Muscle of arm (tissue), 12 donors: ENCODE measurements around the gene CAPNS1. TPM values are rescaled to one million over a fixed set of nuclear protein-coding genes. Genes with fewer than 3 reads are reported as not detected.

Experiments
- polyA plus RNA-seq, 12 donors: library from polyadenylated mRNA; unstranded; fragments of 120-200 nt; gene quantifications; one replicate each; pipeline ENCODE4 v1.2.1, GENCODE V29; 2013; ENCODE audit not compliant: insufficient read length in 12 of 12

CAPNS1 gene
- polyA plus RNA-seq, 12 donors: 277 to 639 (median 505) TPM; not detected in 1

Other genes starting within 250 kb of the CAPNS1 start
- 1 to 10 TPM in 6 of 12 donors, under 1 TPM in 4, not detected in 2; 0.82 to 8.5 (median 1.3) TPM for gene NFKBID, start 239.5 kb upstream of the CAPNS1 start, polyA plus RNA-seq
- 1 to 10 TPM in 10 of 12 donors, not detected in 2; 3.1 to 7.7 (median 5.1) TPM for gene HCST, start 237.5 kb upstream of the CAPNS1 start, polyA plus RNA-seq
- gene TYROBP, start 231.8 kb upstream of the CAPNS1 start, polyA plus RNA-seq: 10 to 100 TPM in 11 of 12 donors, not detected in 1; 11.8 to 33.6 (median 12.5) TPM
- 10 to 100 TPM in 1 of 12 donors, 1 to 10 TPM in 10, not detected in 1; 4.2 to 13.9 (median 7.6) TPM for gene LRFN3, start 203.7 kb upstream of the CAPNS1 start, polyA plus RNA-seq
- 10 to 100 TPM in 9 of 12 donors, 1 to 10 TPM in 2, not detected in 1; 9.1 to 24.4 (median 10.9) TPM for gene SDHAF1, start 144.9 kb upstream of the CAPNS1 start, polyA plus RNA-seq
- gene SYNE4, start 131.3 kb upstream of the CAPNS1 start, polyA plus RNA-seq: 1 to 10 TPM in 1 of 12 donors, under 1 TPM in 10, not detected in 1; 0.08 to 6.3 (median 0.65) TPM
- gene ALKBH6, start 125.9 kb upstream of the CAPNS1 start, polyA plus RNA-seq: 10 to 100 TPM in 2 of 12 donors, 1 to 10 TPM in 8, not detected in 2; 6.7 to 13.1 (median 7.8) TPM
- gene CLIP3, start 107.2 kb upstream of the CAPNS1 start, polyA plus RNA-seq: 10 to 100 TPM in 11 of 12 donors, not detected in 1; 13.4 to 88.9 (median 18.1) TPM
- gene THAP8, start 85.8 kb upstream of the CAPNS1 start, polyA plus RNA-seq: 10 to 100 TPM in 2 of 12 donors, 1 to 10 TPM in 9, not detected in 1; 5.8 to 17.9 (median 8.1) TPM
- 1 to 10 TPM in 11 of 12 donors, not detected in 1; 2.2 to 4.9 (median 3.1) TPM for gene WDR62, start 85.2 kb upstream of the CAPNS1 start, polyA plus RNA-seq
- gene OVOL3, start 28.9 kb upstream of the CAPNS1 start, polyA plus RNA-seq: not detected
- 10 to 100 TPM in 10 of 12 donors, not detected in 2; 29.0 to 50.0 (median 39.8) TPM for gene POLR2I, start 25.2 kb upstream of the CAPNS1 start, polyA plus RNA-seq
- 10 to 100 TPM in 11 of 12 donors, not detected in 1; 54.6 to 85.5 (median 75.2) TPM for gene TBCB, start 24.6 kb upstream of the CAPNS1 start, polyA plus RNA-seq
- gene COX7A1, start 12.4 kb downstream of the CAPNS1 start, polyA plus RNA-seq: 100 to 1,000 TPM in 10 of 12 donors, 10 to 100 TPM in 1, not detected in 1; 89.0 to 273 (median 210) TPM
- gene ZNF565, start 74.6 kb downstream of the CAPNS1 start, polyA plus RNA-seq: 1 to 10 TPM in 10 of 12 donors, not detected in 2; 4.8 to 9.2 (median 6.3) TPM
- gene ZNF146, start 75.0 kb downstream of the CAPNS1 start, polyA plus RNA-seq: 10 to 100 TPM in 11 of 12 donors, not detected in 1; 52.2 to 87.8 (median 74.5) TPM
- 10 to 100 TPM in 1 of 12 donors, 1 to 10 TPM in 10, not detected in 1; 5.1 to 13.3 (median 7.0) TPM for gene ZFP14, start 239.1 kb downstream of the CAPNS1 start, polyA plus RNA-seq